ENCODE data around the gene DSCAM.
"Not testable (repeated sequence)": the region's sequence is repeated elsewhere in the genome, so short reads cannot be mapped to it uniquely, and the experiment has no call there.

DSCAM gene

DNA sequence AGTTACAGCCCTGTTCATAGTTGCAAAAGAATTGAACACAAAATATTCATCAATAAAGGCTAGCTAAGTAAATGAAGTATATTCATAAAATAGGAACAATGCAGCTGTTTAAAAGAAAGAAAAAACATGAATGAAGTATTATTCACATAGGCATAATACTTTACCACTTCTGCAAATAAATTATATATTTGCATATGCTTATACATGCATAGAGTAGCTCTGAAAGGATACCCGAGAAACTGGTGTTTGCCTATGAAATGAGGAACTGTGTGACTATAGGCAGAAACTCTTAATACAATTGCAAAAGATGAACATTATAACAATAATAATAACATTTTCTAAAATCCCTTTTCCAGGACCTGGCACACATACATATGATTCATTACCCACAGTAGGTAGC, 385.9 kb downstream of the DSCAM start:
- DNase-seq (ENCODE audit: low read depth in 2 of 2), result no peak

DNA sequence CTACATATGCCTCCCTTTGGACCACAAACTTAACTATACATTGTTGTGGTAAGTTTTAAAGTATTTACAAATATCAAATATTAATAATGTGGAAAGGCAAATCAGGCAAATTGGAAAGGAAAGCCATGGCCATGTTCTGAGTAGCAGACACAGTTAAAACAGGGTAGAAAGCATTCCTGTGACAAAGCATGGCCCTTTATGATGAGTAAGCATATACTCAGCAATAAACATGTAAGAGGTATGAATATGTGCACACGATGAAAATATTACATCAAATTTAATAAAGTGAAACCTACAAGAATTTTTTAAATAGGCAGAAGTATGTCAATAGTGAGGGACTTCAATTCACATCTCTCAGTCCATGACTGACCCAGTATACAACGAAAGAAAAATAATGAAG, 389.2 kb downstream of the DSCAM start:
- no peak for DNase-seq (ENCODE audit: low read depth in 2 of 2)

DNA sequence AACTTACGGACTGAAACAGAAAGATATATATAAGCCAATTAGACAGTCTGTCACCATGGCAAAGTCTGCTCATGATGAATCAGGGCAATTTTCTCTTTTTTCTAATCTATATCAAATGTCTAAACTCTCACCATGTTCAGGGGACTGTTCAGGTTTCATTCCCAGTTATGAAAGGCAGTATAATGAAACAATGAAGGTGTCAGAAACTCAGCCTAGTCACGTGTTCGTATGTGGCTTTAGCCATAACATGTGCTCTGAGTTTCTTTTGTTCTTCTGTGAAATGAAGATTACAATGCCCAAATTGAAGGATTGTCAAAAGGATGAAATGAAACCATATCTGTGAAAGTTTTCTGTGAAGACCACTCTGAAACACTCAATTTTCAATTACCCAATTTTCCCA, 392.9 kb downstream of the DSCAM start:
- DNase-seq (ENCODE audit: low read depth in 2 of 2), result no peak

DNA sequence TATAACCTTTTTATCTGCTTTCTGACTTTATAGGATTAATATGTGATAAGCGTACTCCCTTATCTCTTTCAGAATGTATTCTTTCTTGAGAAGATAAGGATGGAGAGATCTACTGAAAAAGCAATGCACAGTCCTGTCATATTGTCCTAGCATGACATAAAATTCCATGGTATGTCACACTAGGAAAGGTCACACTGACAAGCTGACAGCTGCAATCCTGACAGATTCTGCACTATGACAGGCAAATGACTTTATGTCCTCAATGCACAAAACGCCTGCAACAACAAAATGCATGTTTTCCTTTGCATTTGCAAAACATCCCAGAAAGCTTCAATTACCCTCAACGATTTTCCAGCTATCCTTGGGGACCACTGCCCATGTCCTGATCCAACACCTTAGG, 393.8 kb downstream of the DSCAM start:
- no peak for DNase-seq (ENCODE audit: low read depth in 2 of 2)

DNA sequence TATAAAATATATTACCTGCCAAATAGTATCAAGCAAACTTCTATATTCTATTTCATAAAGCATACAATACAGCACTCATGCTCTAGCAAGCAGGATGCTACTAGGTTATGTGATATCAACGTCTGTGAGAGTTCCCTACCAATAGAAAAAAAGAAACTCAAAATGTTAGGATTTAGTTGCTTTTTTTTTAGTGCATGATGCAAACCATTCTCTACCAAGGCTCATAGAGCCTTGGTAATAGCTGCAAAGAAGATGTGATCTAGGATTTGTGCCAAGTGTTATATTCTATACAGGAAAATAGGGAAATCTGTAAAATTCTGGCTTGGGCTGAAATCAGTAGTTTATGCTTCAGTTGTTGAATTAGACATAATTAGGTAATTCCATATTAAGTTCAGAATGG, 394.4 kb downstream of the DSCAM start:
- no peak for DNase-seq (ENCODE audit: low read depth in 2 of 2)

DNA sequence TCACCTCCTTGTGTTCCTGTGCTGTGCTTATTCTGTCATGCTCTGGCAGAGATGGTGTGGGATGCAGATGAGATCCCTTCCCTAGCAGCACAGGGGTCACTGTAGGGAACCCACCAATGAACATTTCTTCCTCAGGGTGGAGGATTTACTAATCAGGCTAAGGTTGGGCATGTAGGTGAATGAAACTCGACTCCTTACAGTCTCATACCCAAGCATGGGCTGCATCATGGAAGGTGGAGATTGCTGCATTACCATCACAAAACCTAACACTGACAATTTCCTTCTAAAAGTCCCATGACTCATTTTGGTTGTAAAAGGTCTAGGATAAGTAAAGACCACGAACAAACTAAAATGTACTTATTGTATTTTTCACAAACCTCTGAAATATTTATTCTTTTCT, 399.9 kb downstream of the DSCAM start:
- DNase-seq (ENCODE audit: low read depth in 2 of 2), result no peak

DNA sequence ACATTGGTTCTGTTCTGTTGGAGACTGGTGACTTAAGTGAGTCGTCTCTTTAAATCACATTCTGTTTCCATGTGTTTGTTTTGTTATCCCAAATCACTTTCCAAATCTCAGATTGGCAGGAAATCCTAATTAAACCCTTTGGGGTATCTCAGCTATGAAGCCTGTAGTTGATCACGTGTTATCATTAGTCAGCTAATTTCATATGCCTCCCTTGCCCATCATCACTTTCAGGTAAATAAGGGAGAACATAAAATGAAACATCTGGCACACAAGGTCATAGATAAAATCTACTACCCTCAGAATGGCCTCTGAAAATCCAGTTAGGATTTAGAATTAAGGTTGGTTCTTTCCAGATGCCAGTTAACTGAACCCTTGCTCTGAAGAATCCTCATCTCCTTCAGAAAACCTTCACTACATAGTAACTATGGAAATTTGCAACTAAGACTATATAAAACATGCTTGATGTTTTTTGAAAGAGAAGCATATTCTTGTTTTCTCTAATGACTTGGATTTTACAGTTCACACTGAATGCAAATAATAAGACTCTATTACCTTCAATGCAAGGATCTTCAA, 401.5 kb downstream of the DSCAM start:
- no peak for DNase-seq (ENCODE audit: low read depth in 2 of 2)

DNA sequence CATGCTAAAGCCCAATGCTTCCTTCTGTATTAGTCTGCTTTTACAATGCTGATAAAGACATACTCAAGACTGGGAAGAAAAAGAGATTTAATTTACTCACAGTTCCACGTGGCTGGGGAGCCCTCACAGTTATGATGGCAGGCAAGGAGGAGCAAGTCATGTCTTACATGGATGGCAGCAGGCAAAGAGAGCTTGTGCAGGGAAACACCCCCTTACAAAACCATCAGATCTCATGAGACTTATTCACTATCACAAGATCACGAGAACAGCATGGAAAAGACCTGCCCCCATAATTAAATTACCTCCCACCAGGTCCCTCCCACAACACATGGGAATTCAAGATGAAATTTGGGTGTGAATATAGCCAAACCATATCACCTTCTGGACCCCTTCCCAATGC, 407.4 kb downstream of the DSCAM start:
- DNase-seq (ENCODE audit: low read depth in 2 of 2), result not testable (repeated sequence)

DNA sequence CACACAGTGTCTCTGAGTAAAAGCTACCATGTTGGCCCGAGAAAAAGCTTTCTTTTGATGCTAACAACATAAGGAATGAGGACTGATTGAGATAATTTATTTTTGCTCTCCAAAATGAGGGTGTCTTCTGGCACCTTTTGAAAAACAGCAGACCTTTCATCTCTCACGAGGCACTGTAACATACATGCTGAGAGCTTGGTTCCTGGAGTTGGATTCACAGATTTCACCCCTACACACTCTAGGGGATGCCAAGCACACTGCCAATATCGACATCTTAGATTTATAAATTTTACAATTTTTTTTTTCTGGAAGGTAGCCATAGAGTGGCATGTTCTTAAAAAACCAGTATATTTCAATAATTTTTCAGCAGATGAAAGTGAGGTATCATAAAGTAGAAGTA, 408.3 kb downstream of the DSCAM start:
- DNase-seq (ENCODE audit: low read depth in 2 of 2), result no peak

DNA sequence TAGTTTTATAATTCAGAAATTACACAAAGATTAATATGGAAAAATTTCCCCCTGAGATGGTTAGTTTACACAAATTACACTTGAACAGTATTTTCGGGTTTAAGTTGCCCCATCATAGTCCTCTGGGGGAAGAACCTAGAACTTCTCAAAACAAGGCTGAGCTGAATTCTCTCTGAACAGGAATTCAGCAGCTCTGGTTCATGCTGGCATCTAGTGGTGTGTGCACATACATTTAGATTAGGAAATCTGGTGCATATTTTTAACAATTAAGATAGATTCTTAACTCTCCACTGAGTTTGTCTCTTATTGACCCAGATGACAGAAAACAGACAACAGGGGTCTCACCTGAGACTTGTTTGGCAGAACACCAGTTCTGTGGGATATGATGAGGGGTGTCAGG, 410.7 kb downstream of the DSCAM start:
- DNase-seq (ENCODE audit: low read depth in 2 of 2), result no peak

DNA sequence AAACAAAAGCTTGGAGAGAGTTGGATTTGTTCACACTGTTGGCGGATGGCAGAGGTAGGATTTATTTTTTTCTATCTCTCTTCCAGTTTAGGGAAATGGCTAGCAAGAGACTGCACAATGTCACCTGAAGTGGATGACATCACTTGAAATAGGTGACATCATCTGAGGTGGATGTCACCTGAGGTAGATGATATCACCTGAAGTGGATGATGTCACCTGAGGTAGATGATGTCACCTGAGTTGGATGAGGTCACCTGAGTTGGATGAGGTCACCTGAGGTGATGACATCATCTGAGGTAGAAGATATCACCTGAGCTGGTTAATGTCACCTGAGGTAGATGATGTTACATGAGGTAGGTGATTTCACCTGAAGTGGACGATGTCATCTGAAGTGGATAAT, 413.4 kb downstream of the DSCAM start:
- no peak for DNase-seq (ENCODE audit: low read depth in 2 of 2)

DNA sequence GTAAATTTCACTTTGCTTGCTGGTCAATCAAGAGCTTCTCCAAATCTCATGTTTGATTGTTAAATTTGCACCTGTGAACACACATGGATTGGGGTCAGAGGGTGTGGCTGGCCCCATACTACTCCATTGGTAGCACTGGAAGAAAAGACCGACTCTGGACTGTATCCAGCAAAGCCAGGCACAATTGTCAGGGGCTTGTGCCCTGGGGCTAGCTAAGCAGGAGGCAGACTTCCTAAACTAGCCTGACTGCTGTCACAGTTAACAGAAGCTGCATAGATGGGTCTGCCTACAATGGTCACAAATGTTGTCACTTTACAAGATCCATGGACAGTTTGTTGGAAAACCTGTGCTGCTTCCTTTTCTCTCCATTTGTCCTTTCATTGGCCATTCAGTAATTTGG, 421.0 kb downstream of the DSCAM start:
- no peak for DNase-seq (ENCODE audit: low read depth in 2 of 2)

DNA sequence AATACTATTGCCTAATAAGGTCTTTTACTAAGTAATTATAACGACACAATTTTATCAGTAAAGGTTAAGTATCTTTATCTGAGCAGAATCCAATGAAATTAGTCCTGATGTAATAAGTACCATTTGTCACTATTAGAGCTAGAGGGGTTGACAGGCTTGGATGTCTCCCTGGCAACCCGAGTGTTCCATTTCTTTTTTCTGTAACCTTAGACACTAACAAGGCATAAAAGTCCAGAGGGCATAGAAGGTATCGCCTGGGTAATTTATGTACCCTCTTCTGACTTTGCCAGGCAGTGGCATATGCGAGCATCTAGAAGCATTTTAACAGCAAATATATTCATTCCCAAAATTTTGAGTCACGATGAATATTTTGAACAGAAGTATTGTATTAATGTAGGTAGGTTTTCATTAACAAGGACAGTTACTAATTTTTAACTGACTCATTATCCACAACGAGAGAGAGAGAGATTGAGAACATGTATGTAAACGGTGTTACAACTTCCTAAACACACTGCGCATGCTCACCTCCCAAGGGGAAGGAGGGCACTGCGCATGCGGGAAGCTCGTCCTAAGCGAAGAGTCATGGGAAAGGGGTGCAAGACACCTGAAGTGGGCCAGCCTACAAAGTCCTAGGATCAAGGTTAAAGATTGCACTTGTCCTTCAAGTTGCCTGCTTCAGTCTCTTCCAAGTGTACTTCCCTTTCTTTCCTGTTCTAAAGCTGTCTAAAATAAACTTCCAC, 423.9 kb downstream of the DSCAM start:
- no peak for DNase-seq (ENCODE audit: low read depth in 2 of 2)

DNA sequence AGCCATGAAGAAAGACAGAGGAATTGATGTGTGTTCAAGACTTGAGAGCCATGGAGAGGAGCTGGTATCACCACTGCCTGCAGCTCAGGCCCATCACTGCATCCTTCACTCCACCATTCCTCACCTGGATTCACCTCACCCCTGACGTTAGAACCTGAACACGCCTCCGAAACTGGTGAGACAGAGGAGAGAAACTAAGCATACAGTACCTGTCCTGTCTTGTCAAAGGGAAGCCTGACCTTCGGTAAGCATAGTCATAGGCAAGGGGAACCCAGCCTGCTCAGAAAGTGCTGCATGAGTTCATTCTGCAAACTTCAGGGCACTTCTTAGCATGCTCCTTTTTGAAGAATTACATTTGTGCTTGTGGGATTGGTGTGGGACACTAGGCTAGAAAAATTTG, 425.8 kb downstream of the DSCAM start:
- no peak for DNase-seq (ENCODE audit: low read depth in 2 of 2)

DNA sequence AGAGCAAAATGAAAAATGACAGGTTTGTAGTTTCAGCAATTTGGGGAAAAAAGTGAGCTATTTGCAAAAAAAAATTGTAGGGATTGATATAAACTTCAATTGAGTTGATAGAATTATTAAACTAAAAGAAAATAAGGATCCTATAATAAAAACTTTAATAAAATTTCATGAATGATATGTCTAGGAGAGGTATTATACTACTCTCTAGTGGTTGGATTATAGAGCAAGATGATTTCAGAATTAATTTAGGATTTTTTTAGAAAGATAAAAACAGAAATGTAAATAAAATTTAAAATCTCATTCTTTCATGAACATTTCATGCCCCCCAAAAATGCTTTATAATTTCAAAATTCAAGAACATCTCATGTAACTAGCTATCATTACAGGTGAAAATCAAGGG, 430.4 kb downstream of the DSCAM start:
- DNase-seq (ENCODE audit: low read depth in 2 of 2), result no peak

DNA sequence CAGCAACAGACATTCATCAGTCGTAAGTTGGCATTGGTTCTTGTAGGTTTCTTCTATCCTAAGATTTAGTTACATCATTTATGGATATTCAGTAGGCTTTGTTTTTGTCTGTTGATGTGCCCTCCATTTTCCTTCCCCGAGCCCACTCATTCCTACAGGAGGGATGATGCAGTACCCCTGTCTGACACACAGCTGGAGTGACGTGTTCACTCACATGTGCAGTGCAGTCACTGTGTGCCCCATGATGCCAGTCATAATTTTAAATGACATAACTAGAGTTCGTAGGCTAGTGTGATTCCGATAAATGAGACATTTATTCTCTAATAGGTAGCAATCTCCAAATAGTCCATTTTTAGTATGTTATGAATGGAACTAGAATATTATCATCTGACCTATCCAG, 438.4 kb downstream of the DSCAM start:
- DNase-seq (ENCODE audit: low read depth in 2 of 2), result no peak

DNA sequence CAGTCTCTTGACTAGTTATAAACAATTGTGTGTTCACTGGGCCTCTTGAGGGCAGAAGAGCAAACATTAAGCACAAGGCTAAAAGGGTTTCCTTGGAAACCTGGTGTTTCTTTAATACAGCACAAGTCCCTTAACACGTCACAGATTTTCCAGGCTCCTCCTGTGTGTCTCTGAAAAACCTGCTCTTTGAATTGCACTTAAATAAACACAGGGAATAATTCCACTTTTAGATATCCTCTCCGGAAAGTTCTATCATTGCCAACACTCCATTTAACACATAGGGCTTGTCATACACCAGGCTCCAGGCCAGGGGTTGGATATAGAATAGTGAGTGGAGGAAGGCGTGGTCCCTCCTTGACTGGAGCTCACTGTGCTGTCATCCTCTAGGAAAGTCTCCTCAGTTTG, 442.6 kb downstream of the DSCAM start:
- no peak for DNase-seq (ENCODE audit: low read depth in 2 of 2)

DNA sequence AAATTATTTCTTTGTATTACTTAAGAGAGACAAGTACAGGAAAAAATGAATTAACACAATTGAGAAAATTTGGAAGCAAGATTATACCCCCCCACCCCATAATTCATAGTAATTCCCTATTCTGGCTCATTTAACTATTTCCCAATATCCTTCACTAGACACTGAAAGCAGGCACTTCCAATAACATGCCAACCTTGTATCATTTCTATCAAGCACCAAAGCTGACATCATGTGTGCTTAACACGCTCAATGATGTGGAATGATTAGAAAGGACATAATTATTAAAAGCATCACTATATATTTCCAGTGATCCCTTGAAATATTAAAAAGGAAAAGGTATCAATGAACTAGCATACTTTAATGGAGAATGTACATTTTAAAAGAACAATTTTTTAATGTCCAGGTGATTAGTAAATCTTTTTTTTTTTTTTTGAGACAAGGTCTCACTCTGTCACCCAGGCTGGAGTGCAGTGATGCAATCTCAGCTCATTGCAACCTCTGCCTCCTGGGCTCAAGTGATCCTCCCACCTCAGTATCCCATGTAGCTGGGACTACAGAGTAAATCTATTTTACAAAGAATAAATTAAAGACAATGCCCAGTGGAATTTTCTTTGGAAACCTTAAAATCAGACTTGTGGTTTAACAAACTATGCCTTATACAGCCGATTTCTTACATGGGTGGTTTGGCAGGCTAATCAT, 443.9 kb downstream of the DSCAM start:
- DNase-seq (ENCODE audit: low read depth in 2 of 2), result no peak

DNA sequence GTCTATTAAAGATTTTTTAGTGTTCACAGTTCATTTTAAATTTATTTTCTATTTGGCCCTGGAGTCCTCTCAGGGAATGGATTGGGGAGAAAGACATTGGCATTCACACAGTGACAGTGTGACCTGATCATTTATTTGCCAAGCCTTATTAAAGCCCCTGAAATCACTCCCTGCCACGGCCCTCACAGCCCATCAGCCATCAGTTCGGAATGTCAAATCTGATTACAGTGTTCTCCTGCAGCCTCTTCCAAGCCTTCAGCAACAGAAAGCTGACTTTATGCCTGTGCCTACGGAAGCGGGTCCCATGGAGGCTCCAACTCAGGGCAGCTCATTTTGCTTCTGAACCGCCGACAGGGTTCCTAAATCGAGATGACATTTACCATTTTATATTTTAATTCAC, 451.2 kb downstream of the DSCAM start:
- DNase-seq (ENCODE audit: low read depth in 2 of 2), result no peak

DNA sequence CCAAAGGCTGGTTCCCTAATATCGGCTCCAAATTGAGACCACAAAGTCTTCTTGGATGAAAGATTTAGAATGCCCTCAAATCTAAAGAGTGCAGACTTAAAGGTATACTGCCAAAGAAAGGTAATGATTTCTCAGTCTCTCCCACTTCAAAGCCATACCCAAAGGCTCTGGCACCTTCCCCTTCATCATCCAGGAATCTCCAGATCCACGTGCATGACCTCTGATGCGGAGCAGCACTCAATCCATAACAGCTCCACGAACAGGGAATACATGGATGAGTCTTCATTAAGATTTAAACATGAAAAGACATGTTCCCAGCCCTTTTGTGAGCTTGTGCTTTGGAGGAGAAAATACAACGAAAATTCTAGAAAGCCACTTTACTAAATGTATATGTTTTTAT, 453.9 kb downstream of the DSCAM start:
- DNase-seq (ENCODE audit: low read depth in 2 of 2), result no peak

DNA sequence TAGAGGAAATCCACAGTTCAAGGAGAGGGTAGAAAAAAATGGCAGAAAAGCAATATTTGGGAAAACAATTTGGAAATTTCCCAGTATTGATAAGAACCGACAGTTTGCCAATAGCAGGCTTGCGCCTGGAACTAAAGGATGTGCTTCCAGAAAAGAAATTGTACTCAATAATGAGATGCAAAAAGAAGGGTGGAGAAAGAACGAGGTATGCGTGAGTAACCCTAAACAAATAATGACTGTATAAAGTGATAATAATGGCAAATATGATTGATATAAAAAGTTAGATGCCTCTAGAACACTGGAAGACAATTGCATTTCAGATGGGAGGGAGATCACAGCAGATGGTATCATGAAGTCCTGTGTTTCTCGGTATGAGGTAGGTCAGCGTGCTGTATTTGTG, 458.9 kb downstream of the DSCAM start:
- DNase-seq (ENCODE audit: low read depth in 2 of 2), result no peak

DNA sequence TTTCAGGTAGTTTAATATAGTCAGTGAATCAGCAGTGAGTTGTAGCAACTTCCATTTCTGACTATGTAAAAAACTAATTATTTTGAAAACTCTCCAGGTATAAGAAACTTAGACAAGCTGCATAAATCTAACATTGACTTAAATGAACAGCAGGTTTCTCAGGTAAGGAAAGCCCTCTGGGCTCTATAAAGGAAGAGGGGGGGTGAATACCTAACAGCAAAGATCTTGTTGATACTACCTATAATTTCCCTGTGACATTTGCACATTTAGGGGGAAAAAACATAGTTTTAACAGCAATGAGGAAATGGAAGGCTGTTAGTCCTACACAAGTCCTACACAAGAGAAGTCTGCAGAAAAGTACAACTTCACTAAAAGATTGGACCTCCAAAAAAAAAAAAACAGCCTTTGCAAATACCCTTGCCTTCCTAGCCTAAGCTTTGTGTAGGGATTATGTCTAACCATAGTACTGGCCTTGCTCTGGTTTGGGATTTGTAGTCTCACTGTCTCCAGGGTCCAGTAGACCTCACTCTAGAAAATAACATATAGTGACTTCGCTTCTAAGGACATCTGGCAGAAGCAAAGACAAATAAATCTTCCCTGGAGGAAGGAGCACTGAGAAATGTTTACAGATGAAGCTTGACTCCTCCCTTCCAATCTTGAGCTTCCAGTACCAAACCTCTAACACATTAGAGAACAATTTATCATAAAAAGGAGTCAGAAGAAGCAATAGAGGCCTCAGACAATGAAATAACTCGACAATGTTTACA, 459.8 kb downstream of the DSCAM start:
- DNase-seq (ENCODE audit: low read depth in 2 of 2), result no peak
